A172 (cell line): Measurements from ENCODE around the gene NREP. TPM values are rescaled to one million over a fixed set of nuclear protein-coding genes. Genes with fewer than 3 reads are reported as not detected.

ENCODE experiments used
- DNase-seq: peaks from one replicate; pipeline ENCODE4 v3.0.0-alpha.2; 2015; ENCODE audit warnings: low spot score
- total RNA-seq: library from RNA; depleted of rRNA; stranded (reverse); fragments of >200 nt; shearing (Covaris generic); gene quantifications from 2 replicates; pipeline ENCODE4 v1.2.3, GENCODE V29; 2014

Gene NREP
- total RNA-seq, 1 experiment from 2014 or later: 22.3 TPM

DNA sequence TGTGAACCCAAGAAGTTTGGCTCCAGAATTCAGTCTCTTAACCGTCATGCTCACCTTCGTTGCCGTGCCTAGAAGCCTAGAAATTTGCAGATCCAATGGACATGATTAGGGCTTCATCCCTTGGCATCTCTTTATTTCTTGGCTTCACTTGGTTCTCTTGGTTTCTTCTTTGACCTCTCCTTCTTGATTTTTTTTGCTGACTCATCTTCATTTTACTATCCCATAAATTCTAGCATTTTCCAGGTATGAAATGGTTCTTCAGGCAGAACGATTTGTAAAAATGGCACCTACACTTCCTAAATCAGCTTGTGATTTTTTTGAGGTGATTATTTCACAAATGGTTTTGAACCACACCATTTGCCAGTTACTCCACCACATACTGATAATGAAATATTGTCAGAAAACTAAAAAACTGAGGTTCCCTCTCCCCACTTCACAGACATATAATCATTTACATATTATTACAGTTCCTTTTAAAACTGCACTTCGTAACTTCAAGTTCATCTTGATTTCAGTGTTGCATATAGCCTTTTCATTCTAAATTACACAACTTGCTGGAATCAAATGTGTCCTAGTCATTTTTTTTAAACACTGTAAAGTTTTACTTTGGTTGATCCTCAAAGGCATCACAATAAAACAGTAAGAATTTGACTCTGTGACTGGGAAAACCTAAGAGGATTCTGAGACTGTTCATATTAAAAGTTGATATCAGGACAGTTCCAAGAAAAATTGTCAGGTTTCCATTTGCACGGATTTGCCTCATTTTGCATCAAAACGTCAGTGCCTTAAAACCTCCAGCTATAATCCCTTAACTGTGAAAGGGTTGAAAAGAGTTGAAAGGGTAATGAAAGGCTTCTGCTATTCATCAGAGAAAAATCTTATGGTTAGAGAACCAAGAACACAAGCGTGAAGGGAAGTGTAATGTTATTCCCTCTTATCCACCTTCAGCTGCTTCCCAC is 8.9 kb upstream of the NREP start:
- DNase-seq: no peak

DNA sequence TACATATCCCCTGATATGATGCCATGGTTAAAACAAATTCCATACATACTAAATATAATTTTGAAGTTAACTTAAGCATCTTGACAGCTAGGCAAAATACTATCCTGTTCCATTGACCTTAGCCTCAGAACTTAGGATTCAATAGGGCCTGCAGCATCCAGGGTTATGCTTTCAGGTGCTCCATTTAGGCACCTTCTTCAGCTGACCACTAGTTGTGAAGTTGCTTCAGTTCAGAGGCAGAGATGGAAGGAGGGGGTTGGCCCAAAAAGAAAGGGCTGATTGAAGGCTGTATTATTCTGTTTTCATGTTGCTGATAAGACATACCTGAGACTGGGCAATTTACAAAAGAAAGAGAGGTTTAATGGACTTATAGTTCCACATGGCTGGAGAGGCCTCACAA is 7.0 kb upstream of the NREP start:
- no peak for DNase-seq

DNA sequence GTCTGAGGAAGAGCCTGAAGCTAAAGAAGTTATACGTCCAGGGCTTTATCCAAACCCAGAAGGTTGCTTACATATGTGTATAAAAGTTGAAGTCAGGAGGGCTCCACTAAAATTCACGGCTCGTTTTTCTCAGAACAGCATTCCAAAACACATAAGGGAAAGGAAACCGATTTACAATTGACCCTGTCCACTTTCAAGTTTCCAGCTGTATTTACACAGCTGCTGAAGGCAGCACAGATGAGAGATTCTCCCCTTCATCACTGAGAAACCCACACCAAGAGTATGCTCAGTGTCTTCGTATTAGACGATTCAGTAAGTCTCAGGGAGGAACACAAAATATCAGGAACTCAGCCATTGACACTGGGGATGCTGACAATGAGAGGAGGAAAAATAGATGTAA is 5.9 kb upstream of the NREP start:
- DNase-seq: no peak

DNA sequence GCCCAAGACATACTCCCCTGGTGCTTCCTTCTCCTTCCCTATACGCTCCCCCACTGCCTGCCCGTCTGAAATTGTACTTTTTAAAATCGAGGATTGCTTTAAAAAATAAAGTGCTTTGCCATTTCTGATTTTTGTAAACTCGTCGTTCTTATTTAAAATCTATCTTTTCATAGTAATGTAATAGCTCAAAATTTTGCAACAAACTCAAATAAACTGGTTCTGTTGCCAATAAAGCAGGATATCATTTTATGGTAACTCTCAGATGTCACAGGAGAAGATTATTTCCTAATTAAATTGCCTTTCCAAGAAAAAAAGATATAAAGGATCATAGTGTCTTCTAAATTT is 1.3 kb upstream of the NREP start:
- no peak for DNase-seq

DNA sequence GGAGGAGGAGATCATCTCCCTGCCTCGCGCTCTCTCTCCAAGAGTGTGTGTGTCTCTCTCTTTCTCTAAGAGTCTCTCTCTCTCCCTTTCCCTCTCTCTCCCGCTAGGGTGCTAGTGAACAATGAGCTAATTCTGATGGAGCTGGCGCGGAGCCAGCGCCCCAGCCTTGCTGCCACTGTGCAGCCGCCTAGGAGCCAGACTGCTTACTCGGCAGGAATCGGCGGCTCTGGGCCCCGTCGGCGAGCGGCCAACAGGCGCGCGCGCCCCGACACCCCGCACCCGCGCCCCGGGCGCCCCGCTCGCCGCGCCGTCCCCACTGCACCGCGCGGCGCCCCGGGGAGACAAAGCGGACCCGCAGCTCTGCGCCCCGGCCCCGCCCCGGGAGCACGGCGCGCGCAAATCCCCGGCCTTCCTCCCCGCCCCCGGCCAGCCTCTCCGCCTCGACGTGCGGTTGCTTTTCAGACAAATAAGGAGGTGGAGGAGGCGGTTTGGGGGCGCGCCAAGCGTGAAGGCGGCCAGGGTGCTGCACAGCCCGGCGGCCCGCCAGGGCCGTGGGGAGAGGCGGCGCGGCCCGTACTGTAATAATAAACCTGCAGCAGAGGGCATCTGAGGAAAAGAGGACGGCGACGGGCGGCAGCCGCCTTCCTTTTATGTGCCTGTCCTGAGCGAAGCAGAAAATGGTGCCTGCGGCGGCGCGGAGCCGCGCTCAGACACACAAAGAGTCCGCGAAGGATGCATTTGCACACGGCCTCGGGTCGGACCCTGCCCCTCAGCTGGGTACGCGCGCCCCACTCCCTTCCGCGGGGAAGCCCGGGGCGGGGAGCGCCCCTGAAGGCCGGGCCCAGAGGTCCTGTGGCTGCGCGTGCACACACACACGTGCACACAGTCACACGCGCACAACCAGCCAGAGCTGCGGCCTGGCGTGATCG is 625 bp upstream of the NREP start:
- DNase-seq: peak; percentile 95

DNA sequence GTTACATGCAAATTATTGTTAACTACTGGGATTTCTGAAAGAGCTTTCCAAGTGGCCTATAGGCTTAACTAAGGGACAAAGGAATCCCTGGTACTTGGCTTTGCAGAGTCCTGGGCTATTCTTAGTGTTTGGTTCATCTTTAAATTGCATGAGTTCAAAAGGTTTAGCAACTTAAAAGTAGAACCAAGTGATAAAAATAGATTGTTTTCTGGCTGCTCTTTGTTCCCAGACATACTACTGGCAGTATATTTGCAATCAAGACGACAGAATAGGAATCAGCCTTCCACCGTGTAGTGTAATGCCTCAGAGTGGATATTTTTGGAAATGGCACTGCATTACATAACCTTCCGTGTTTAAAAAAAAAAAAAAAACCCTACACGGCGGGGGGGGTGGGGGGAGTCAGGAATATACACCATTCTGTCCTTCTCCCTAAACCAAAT is 1.0 kb downstream of the NREP start:
- DNase-seq: peak; percentile 30

DNA sequence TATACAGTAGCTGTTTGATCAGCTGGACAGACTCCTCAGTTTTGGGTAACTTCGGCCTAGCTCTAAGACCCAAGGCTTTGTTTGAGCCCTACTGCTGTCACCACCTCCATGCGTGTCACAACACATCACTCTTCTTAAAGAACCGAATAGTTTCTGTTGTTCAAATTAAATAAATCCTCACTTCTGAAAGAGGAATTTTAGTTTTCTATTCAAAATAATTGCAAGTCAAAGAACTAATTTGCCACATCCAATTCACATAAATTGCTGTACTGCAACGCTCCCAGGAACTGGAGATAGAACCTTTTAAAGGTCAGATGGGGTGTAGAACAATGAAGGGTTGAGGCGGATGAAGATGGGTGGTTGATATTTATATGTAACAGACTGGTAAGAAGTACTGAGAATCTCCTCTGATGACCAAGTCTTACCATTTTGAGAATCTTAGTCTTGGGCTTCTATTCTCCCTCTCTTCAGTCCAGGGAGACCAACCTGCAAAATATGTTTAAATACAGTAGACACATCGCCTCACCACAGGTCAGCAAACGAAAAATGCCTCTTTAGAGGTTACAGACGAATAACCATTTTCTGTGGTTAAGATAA is 1.6 kb downstream of the NREP start:
- DNase-seq: no peak

DNA sequence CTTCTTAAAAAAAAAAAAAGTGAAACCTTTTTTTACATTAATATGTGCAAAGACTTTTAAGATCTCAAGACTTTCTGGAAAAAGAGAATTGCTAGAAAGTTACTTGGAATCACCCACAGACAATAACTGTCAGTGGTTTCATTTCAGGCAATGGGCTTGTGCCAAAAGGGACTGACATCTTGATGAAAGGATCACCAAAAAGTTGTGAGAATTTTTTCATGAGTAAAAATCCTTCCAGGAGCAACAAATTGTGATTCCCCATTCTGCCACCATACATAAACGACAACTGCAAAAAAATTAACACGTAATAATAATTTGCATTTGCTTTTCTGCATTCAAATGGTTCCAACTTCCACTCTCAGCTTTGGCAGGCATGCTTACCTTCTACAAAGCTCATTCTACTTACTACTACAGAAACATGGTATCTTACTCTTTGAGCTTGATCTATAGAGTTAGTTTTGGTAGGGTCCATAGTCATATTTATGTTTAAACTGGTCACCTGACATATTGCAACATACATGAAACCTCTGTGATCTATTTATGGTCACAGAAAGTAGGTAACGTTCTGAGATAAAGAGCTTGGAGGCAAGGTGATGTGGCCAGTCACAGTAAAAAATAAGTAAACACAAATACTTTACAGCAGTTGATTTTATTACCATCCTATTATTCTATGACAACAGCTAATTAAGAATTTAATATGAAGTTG is 3.0 kb downstream of the NREP start:
- no peak for DNase-seq

DNA sequence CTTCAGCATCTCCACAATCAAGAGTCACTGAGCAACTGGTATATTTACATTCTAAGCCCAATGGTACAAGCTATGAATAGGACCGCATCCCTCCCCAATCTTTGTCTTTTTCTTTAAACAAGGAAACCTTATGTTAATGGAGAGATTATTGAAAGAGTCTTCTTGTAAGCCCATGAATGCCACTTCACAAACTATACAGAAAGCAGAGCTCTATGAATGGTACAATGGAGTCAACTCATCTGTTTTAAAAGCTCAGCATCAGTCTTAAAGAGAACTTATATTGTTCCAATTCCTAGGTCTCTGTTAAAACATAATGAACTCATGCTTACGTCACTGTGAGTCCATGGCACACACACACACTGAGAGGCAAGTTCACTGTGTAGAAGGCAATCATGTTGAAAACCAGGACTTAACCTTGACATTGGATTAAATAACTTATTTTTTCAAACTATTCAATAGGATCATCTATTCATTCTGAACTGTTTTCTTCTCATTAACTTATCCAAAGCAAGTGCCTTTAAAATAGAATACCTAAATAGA is 4.5 kb downstream of the NREP start:
- DNase-seq: no peak

DNA sequence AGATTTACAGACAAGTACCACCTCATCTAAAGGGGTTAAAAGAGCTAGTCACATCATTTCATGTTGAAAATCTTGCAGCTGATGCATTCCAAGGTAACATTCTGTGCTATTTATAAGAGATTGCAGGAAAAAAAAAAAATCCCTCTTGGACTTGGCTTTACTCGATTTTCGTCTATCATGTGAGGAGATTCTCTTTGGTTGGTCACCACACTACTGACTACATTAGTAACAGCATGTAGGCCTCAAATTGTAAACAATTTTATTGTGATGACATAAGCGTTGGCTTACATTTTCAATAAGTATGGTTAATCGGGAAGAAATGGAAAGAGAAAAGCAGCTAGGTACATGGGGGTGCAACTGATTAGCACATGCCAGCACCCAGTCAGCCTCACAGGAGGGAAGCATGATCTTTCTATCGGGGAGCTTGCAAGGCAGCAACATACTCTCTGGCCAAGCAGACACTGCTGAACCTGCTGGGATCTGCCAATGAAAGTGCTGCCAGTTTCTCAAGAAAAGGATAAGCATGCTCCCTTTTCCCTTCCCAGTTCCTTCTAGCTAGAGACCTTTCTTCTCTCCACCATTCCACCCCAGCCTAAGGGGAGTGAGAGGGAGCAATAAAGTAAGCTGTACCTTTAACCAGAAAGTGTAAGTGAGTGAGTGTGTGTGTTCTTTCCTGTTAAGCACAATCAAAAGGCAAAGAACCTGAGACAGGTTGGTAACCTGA is 7.5 kb downstream of the NREP start:
- DNase-seq: no peak

DNA sequence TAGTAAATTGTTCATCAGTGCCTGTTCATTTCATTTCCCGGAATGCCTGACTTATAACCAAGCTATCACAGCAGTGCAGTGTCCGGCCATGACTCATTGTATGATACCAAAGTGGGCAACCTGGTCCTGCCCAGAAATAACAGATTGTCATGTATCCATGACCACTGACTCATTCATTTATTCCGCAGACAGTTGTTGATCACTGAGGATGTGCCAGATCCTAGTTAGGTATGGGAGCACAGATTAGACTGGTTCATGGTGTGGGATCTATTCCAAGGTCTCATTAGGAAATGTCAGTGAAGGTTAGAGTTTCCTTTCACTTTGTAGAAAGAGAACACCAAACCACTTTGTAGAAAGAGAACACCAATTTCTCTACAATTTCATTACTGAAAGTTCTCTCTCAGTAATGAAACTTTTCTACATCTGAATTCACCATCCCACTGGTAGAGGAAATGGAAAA is 8.7 kb downstream of the NREP start:
- DNase-seq: peak; percentile 80

DNA sequence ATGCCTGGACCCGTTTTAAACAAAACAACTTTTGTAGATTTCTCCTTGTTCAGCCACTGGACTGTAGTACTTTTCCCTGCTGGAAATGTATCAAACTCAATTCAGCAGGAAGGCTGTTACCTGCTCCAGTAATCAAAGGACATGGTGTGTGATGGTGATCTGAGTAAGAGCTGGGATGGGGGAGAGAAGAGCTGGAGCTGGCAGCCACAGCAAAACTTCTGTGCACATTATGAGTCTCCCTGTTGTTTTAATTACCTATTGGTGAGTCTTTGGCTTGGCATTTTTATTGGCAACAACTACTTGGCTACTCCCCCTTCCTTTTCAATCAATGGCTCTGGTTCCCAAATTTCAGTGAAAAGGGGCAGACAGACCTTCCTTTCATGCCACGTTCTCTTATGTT is 9.7 kb downstream of the NREP start:
- peak; percentile 30 for DNase-seq

DNA sequence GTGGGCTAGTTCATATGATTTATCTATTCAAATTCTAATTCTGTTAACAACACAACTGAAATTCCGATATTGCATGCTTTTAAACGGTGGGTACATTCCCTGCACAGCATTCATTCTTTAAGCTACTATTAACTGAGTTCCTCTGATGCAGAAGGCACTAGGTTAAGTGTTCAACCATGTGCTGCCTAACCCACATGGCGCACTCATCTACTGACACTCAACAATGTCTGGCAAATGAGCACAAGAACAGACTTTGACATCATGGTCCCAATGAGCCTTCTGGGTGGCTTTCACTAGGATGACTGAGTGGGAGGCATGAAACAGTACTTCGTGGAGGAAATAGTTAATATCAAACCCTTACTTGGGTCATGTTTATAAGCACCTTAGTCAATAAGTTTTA is 10.2 kb downstream of the NREP start:
- no peak for DNase-seq

DNA sequence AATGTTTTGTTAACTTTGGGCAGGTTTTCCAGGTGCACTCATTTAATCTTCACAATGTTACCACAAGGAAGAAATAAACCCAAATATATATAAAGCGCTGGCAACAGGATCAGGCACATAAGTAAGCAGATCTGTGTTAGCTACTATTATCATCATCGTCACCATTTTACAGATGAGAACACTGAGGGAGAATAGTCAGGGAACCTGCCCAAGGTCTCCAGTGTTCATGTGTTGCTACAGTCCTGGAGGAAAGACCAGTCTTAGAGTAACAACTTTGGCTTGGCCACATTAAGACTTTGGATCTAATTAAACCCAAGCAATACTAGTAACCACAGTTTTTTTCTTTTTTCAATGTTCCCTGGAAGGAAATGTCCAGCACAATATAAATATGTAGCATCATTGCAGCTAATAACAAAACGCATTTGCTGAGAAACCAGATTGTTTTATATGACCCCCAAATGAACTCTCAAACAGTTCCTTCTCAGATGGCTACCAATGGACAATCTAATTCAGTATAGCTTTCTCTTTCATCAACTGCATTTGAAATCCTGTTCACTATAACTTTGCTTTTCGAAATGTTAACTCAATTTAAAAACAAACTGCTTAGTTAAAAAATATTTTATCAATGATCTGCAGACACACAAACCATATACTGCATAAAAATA is 11.8 kb downstream of the NREP start:
- no peak for DNase-seq

DNA sequence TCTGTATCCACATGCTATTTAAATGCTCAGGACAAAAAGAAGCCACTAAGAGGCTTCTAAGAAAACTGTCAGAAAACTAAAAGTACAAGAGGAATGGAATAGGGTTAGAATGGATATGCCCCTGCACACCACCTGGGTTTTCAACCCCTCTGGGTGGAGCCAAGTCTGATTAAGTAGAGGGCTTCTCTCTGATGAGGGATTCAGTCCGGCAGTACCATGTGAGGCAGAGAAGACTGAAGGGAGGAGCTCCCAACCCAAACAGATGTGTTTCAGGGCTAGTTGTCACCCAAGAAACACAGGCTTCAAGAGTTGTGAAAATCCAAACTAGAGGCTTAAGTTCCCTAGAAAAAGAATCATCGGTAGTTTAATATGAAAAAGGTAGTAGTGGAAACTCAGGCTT is 12.5 kb downstream of the NREP start:
- DNase-seq: no peak

DNA sequence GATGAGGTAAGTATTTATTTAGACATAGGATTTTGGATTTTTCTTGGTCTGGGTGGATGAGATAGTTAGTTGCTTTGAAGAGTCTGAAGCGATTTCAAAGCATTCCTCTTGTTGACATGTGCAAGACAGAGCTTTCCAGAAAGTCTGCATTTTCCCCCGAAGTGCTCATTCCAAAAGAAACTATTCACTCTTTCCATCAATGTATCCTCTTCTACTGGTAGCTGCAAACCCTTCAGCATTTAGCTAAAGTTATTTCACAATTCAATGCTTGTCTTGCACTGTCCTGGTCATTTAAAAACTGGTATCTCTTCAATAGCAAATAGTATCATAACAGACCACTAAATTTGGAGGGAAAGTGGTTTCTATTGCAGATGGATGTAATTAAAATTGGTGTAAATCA is 13.0 kb downstream of the NREP start:
- DNase-seq: no peak

DNA sequence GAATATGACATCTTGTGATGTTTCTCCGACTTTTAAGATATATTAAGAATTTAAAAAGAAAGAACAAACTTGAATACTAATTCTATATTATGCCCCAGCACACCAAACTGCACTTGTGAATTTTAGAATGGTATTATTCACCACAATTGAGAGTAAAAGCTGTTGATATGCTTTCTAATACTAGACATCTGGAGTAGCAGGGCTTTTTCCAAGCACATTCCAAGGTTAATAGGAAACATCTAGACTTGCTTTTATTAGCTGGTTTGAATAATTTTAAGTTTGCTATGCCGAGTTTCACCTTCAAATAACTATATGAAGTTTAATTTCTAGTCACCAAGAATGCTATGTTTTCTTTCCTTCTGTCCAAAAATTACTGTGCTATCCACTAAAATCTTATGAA is 13.5 kb downstream of the NREP start:
- no peak for DNase-seq

DNA sequence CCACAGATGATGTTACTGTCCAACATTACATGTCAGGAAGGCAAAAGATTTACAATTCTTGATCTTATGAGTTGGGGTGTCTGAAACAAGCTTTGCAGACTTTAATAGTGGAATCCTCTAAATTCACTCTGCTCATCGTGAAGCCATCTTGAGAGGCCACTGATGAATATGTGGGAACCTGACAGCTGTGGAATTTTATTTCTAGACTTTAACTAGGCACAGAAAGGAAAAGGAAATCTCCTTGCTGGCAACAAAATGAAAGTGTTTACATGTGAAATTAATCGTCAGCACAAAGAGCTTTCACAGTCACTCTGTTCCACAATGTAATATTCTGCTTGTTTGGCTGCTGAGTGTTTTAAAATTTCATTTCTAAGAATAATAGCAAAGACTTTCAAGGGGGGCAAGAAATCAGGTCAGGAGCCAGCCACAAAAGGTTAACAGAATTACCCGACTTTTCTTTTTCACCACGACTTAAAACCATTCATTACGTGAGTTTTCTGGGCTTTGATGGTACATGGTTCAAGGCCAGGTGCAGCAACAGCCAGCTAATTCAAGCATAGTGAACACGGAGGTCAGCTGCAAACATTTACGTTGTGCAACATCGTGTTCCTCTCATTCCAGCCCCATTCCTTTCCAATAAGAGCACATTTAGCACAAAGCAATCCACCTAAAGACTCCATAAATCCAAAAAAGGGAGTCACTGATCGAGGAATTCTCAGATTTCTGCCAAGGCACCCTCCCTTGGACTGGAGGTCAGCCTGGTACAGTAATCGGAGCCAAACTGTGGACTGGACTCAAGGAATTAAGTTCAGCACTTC is 14.6 kb downstream of the NREP start:
- DNase-seq: peak; percentile 67

DNA sequence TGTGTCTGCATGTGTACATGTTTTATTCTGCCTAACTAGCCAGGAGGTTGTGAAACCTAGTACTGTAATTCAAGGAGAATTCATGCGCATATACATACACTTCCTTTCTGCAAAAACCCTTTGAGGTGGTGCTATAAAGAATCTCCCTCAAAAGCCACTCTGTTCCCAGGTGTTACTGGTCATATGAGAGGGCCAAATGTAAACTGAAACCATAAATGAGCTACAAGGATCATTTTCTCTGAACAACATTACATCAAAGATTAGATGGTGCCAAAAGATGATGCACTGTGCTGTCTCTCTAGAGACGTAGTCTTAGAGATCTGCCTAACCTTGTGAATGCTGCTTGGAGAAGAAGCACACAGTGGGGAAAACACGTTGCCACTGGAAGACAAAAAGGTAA is 15.7 kb downstream of the NREP start:
- DNase-seq: no peak
